OCI-M1 (cell line): Measurements from ENCODE around the gene ALDH1A3.
"Not testable (repeated sequence)": the region's sequence is repeated elsewhere in the genome, so short reads cannot be mapped to it uniquely, and the experiment has no call there.

ENCODE experiments used
- DNase-seq: peaks from one replicate; lab custom pipeline; 2025; lab: John Stamatoyannopoulos, UW

ALDH1A3 gene

GRCh38 chr15:100879464-100880138 lies at the start of gene ALDH1A3:
Gene ALDH1A3 (plus strand): TSS chr15:100879831. CDS start chr15:100879908, 77 bp downstream.
- no peak for DNase-seq

- no peak for DNase-seq
Observed at GRCh38 chr15:100831467-100831866, 48.2 kb upstream of the ALDH1A3 start.

GRCh38 chr15:100832149-100832942 lies 47.3 kb upstream of the ALDH1A3 start:
- DNase-seq, result no peak

DNA sequence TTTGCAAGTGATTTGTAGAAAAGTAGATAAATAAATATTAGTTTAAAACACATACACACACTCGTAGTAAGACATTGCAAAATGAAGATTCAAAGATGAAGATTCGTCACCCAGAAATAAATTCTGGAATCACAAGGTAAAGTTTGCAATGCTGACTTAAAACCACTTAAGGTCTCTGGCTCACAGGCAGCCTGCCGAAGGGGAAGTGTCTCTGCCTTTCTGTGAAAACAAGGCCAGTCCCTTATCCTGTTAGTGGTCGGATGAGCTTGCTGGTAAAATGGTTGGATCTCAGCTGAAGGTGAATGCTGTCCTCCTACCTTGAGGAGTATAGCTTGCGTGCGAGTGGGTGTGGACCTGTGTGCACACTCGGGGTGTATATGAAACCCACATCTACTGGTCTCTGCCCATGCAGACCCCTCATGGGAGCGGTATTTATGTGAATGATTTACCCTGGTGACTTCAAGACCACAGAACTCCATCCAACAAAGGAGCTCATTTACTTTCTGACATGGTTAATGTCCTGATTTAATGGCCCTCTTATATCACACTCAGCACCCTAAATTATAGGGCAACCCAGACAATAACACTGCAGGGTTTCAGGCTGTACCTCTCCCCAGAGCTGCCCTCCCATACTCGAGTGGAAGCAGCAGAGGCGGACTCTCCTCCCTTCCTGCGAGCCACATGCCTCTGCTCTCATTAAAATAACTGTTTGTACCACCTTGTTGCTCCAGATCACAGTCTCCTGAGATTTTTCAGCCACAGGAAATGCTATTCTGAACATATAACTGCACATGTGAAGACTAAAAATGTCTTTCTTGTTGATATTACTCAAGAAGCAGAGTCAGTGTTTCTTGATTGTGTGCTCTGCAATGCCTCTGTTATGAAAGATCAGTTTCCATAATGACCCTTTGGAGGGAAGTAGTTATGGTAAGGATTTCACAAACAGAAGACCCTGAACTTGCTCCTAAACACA lies 45.9 kb upstream of the ALDH1A3 start:
- peak; percentile 2 for DNase-seq

GRCh38 chr15:100834731-100835130 lies 44.9 kb upstream of the ALDH1A3 start:
- no peak for DNase-seq

DNA sequence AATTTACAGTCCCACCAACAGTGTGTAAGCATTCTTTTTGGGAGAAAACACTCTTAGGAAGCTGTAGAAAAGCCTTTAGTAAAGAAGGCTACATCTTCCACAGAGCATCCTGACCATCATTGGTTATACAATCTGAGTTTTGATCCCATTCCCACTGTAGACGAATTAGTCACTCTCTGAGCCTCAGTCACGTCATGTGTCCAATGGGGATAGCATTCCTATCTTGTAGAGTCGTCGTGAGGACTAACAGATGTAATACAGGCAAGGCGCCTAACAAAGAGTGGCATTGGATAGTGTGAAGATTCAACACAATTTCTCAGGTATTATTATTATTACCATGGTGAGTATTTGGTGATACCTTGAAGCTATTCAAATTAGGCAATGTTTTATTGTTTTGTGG lies 44.0 kb upstream of the ALDH1A3 start:
- no peak for DNase-seq

- DNase-seq, result no peak
Observed at GRCh38 chr15:100836501-100836900, 43.1 kb upstream of the ALDH1A3 start.

GRCh38 chr15:100841426-100841825 lies 38.2 kb upstream of the ALDH1A3 start:
- no peak for DNase-seq

DNA sequence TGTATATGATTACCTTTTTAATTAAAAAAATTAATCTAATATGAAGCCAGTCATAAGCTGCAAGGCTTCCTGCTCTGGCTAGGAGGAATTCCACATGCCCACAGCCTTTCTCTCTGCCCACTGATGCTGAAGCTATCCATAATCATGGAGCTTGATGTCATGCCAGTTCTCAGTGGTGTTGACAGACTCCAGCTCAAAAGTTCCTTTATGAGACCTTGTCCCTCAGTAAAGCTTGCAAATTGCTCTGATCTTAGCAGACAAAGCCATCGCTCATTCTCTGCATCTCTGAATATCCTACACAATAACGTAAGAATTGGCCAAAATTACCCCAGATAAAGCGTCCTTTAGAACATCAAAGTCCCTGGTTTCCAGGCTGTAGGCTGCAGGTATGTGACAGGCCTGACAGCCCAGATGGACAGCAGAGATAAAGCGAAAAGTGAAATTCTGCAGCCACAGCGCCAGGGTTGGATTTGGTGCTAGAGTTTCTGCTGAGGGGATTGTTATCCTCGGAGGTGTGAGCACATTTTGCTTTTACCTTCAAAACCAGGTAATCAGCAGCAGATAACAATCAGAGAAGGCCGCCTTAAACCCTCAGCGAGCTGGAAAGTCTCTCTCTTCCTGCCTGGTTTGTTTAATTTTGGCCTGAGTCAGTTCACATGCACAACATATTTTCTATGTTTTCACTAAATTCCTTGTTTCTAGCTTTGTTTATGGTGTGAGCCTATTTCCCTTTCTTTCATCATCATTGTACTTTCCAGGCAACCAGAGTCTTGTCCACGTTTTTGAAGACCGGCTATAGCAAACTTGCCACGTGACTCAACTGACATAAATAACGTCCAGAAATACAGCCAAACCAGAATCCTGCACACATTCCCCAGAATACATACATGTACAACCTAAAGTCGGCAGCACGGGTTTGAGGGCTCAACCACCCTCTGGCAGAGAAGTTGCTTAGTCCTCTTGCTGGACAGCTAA lies 36.6 kb upstream of the ALDH1A3 start:
- peak; percentile 23 for DNase-seq

DNA sequence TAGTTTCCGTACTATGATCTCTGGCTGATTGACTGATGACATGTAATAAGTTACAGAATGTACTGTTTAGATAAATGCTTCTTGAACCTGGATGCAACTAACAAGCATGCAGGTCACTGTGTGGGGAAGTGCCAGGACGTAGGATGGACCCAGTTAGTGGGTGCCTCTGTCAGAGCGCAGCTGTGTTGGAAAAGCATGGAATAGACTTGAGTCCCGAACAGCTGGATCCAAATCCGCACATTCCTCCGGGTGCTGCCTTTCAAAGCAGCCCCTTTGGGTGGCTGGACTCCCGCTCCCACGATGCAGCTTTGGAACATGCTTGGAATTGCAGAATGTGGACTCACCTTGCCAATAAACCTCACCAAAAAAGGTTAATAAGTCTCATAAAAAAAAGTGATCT lies 35.5 kb upstream of the ALDH1A3 start:
- DNase-seq, result no peak

GRCh38 chr15:100844778-100845177 lies 34.9 kb upstream of the ALDH1A3 start:
- no peak for DNase-seq

GRCh38 chr15:100847194-100847593 lies 32.4 kb upstream of the ALDH1A3 start:
- DNase-seq, result no peak

- no peak for DNase-seq
Observed at GRCh38 chr15:100849021-100849854, 30.4 kb upstream of the ALDH1A3 start.

DNA sequence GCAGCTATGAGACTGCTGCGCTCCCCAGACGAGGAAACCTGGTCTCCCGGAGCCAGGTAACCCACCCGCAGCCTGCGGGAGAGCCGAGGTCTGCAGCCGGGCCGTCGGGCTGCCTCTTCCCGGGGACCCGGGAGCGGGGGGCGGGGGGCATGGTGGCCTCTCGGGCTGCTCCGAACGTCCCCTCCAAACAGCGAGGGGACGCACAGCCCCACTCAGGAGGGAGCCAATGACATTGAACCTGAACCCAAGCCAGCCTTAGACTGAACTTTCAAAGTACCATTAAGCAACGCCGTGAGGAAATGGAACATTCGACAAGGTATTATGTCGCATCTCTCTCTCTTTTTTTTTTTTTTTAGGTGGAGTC lies 29.8 kb upstream of the ALDH1A3 start:
- no peak for DNase-seq

GRCh38 chr15:100851428-100852015 lies 28.1 kb upstream of the ALDH1A3 start:
- DNase-seq, result not testable (repeated sequence)

DNA sequence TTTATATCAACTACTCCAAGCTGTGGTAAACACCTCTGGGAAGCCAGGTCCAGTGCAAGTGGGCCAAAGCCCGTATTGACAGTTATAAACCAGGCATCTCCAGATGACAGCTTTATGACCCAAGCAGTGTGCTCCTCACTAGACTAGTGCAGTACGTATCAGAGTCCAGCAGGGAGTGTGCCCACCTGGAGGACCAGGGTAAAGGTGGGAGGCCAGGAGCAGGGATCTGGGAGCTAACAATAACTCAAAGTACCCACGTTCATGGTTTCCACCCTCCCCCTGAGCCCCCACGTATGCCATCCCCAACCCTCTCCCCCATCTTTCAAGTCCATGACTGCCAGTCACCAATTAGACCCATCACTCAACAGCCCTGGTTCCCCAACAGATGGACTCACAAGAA lies 27.0 kb upstream of the ALDH1A3 start:
- no peak for DNase-seq

- DNase-seq, result no peak
Observed at GRCh38 chr15:100853676-100854440, 25.8 kb upstream of the ALDH1A3 start.

- DNase-seq, result no peak
Observed at GRCh38 chr15:100856867-100857266, 22.8 kb upstream of the ALDH1A3 start.

- DNase-seq, result no peak
Observed at GRCh38 chr15:100858294-100858693, 21.3 kb upstream of the ALDH1A3 start.
